Keratinocyte (primary cell): ENCODE measurements around the gene CREB3L2.

ENCODE experiments used
- CTCF ChIP-seq, 3 experiments: IDR thresholded peaks in 1 of 3; conservative IDR thresholded peaks in 1 of 3; optimal IDR thresholded peaks in 1 of 3; 2 replicates in 2 of 3; 3 replicates in 1 of 3; pipeline versions ENCODE3 to v1.5.1; 2011; ENCODE audit warnings: low read length in 3 of 3, mild to moderate bottlenecking in 3 of 3, moderate library complexity in 2 of 3, control low read depth in 1 of 3, inconsistent platforms in 1 of 3; ENCODE audit not compliant: insufficient read depth in 2 of 3; ENCODE audit errors: extremely low read depth in 1 of 3
- EZH2 ChIP-seq: IDR thresholded peaks from one replicate; pipeline ENCODE4 v1.6.1; 2012; ENCODE audit warnings: inconsistent platforms, mild to moderate bottlenecking, low read length, moderate library complexity

GRCh38 chr7:137992550-137993394 is 9.1 kb downstream of the CREB3L2 start:
- no peak for TF ChIP-seq CTCF (optimal IDR thresholded peaks at IDR 0.05 in 1 of 3, IDR thresholded peaks at IDR 0.05 in 1 of 3, conservative IDR thresholded peaks at IDR 0.05 in 1 of 3; ENCODE audit: extremely low read depth in 1 of 3, insufficient read depth in 2 of 3, low read length in 3 of 3)
- no peak for TF ChIP-seq EZH2
